ENCODE data around the gene THUMPD1. TPM values are rescaled to one million over a fixed set of nuclear protein-coding genes. Genes with fewer than 3 reads are reported as not detected.

THUMPD1 gene
- polyA plus RNA-seq, 3 donors, result 16.1 to 32.2 (median 23.5) TPM

DNA sequence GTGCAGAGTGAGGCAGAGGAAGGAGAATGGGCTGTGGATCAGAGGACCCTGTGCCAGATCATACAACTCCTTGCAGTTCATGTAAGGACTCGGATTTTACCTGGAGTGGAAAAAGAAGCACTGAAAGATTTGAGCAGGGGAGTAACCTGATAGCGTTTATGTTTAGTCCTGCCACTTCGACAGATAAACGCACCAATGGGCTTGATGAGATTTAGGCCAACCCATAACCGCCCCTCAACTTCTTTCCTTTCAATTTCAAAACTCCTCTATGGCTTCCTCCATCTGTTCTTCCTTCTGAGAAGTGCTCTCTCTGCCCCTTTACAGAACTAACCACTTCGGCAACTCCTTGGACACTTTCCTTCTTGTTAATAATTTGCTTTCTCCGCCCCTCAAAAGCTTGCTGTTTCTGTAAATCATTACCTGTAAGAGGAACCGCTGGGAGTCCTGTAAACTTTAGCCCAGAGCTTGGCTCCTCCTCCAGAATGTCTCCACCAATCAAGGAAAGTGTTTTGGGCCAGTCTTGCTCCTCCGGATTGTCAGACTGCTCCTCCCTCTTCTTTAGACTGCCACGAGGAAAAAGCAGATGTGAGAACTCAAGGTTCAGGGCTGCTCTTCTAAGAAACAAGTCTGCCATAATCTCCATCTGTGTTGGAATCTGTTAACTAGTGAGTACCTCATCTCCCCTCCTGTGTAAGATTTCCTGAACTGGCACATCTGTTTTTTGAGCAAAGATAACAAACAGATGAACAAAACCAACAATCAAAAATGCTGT is 22.0 kb upstream of the THUMPD1 start, which contains the start of gene ACSM3:
Gene ACSM3 (plus strand): TSS at position 554 of the 772 bp plus-strand sequence. CDS start 6,021 bp downstream, outside the sequence.
- TF ChIP-seq, protein P1, sequence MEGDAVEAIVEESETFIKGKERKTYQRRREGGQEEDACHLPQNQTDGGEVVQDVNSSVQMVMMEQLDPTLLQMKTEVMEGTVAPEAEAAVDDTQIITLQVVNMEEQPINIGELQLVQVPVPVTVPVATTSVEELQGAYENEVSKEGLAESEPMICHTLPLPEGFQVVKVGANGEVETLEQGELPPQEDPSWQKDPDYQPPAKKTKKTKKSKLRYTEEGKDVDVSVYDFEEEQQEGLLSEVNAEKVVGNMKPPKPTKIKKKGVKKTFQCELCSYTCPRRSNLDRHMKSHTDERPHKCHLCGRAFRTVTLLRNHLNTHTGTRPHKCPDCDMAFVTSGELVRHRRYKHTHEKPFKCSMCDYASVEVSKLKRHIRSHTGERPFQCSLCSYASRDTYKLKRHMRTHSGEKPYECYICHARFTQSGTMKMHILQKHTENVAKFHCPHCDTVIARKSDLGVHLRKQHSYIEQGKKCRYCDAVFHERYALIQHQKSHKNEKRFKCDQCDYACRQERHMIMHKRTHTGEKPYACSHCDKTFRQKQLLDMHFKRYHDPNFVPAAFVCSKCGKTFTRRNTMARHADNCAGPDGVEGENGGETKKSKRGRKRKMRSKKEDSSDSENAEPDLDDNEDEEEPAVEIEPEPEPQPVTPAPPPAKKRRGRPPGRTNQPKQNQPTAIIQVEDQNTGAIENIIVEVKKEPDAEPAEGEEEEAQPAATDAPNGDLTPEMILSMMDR (IDR thresholded peaks at IDR 0.05), result no peak
- DNase-seq, result peak; percentile 74 to 82 (median 75)
- Mint-ChIP-seq H3K27ac (peak within 1 kb of the TSS; percentile 90 to 97 (median 94)), H3K9me3 (peaks cover 7 to 25% (median 10%) of the 10 kb centered on the region in 7 donors), H3K36me3 (peaks cover 3 to 20% of the 10 kb centered on the region in 2 donors), H3K4me3 (peak within 1 kb of the TSS; percentile 84 to 98), H3K27me3 (ENCODE audit: low read depth in 3 of 3) (no peaks in the 10 kb centered on the region), H3K4me1 (peaks cover 13% of the 10 kb centered on the region)
- H3K4me2 ChIP-seq (replicated peaks; ENCODE audit: extremely low read depth, low read length, poor library complexity, severe bottlenecking), result peak within 1 kb of the TSS; percentile 89
- intact Hi-C loops (cut with micrococcal nuclease), result no loop called here
- WGBS (ENCODE audit: insufficient coverage), result 0% methylated on average over 8 of the region's 10 CpGs
- H3K9ac ChIP-seq (ENCODE audit: insufficient read depth, low read length, poor library complexity, severe bottlenecking), result peak within 1 kb of the TSS; percentile 67
- peak within 1 kb of the TSS; percentile 47 to 99 (median 95) for H3K4me3 ChIP-seq (replicated peaks in 1 of 3; ENCODE audit: low read depth in 2 of 3, low read length in 3 of 3)
- no peaks in the 10 kb centered on the region for H3K79me2 ChIP-seq (ENCODE audit: insufficient read depth, low read length)
- peaks cover 0 to 4% of the 10 kb centered on the region in 2 donors for H3K9me3 ChIP-seq (replicated peaks in 1 of 2; ENCODE audit: control insufficient read depth in 1 of 2, insufficient read depth in 1 of 2, low read length in 2 of 2)
- H3K27ac ChIP-seq (ENCODE audit: low read depth in 1 of 2, low read length in 2 of 2), result peak within 1 kb of the TSS; percentile 36 to 93
- H3K4me1 ChIP-seq (ENCODE audit: control insufficient read depth in 1 of 2, insufficient read depth in 2 of 2, low read length in 2 of 2), result peaks cover 11 to 20% of the 10 kb centered on the region in 2 donors
- no peaks in the 10 kb centered on the region for H3K27me3 ChIP-seq (ENCODE audit: control insufficient read depth in 2 of 2, insufficient read depth in 2 of 2, low read length in 2 of 2)
- peak within 1 kb of the TSS; percentile 94 for H2AFZ ChIP-seq (ENCODE audit: insufficient read depth, low read depth, low read length, poor library complexity, severe bottlenecking)
- H3K36me3 ChIP-seq (replicated peaks in 1 of 2; ENCODE audit: control insufficient read depth in 1 of 2, insufficient read depth in 2 of 2, low read length in 2 of 2), result no peaks in the 10 kb centered on the region
- H4K20me1 ChIP-seq (ENCODE audit: insufficient read depth, low read length), result no peaks in the 10 kb centered on the region

DNA sequence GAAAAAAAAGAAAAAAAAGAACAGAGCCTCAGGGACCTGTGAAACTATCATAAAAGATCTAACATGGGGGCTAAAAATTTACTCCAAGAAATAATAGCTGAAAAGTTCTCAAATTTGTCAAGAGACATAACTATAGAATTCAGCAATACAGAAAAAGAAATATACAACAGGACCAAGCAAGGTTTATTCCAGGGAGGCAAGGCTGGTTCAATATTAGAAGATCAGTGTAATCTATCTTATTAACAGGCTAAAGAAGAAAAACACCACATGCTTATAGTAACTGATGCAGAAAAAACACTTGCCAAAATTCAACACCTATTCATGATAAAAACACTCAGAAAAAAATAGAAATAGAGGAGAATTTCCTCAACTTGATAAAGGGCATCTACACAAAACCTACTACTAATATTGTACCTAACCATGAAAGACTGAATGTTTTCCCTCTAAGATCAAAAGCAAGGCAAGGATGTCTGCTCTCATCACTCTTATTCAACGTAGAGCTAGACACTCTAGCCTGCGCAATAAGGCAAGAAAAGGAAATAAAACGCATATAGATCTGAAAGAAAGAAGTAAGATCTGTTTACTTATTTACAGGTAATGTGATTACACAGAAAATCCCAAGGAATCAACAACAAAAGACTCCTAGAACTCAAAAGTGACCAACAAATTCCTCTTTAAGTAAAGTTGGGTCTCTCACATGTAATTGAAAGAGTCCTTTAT is 20.9 kb upstream of the THUMPD1 start:
- Histone ChIP-seq H3K9me3 (replicated peaks in 1 of 2; ENCODE audit: control insufficient read depth in 1 of 2, insufficient read depth in 1 of 2, low read length in 2 of 2) (peaks cover 0 to 4% of the 10 kb centered on the region in 2 donors), H3K4me2 (replicated peaks; ENCODE audit: extremely low read depth, low read length, poor library complexity, severe bottlenecking) (peak overlapping the region; percentile 89), H3K4me1 (ENCODE audit: control insufficient read depth in 1 of 2, insufficient read depth in 2 of 2, low read length in 2 of 2) (peaks cover 11 to 20% of the 10 kb centered on the region in 2 donors), H3K27me3 (ENCODE audit: control insufficient read depth in 2 of 2, insufficient read depth in 2 of 2, low read length in 2 of 2) (no peaks in the 10 kb centered on the region), H3K79me2 (ENCODE audit: insufficient read depth, low read length) (no peaks in the 10 kb centered on the region), H2AFZ (ENCODE audit: insufficient read depth, low read depth, low read length, poor library complexity, severe bottlenecking) (peak overlapping the region; percentile 94), H3K9ac (ENCODE audit: insufficient read depth, low read length, poor library complexity, severe bottlenecking) (no peak overlapping the region), H4K20me1 (ENCODE audit: insufficient read depth, low read length) (no peaks in the 10 kb centered on the region), H3K27ac (ENCODE audit: low read depth in 1 of 2, low read length in 2 of 2) (peak overlapping the region in 1 of 2 donors; percentile 93), H3K4me3 (replicated peaks in 1 of 3; ENCODE audit: low read depth in 2 of 3, low read length in 3 of 3) (peak overlapping the region in 1 of 3 experiments; percentile 95), H3K36me3 (replicated peaks in 1 of 2; ENCODE audit: control insufficient read depth in 1 of 2, insufficient read depth in 2 of 2, low read length in 2 of 2) (no peaks in the 10 kb centered on the region)
- Mint-ChIP-seq H3K27me3 (ENCODE audit: low read depth in 3 of 3) (no peaks in the 10 kb centered on the region), H3K27ac (no peak overlapping the region), H3K36me3 (peaks cover 3 to 20% of the 10 kb centered on the region in 2 donors), H3K4me1 (peaks cover 13% of the 10 kb centered on the region), H3K4me3 (peak overlapping the region in 1 of 2 donors; percentile 84), H3K9me3 (peaks cover 7 to 25% (median 10%) of the 10 kb centered on the region in 7 donors)
- TF ChIP-seq, protein P1 (IDR thresholded peaks at IDR 0.05), result no peak
- WGBS (ENCODE audit: insufficient coverage), result no CpG with 5 or more reads among the region's 3 CpGs
- DNase-seq, result no peak
- intact Hi-C loops (cut with micrococcal nuclease), result no loop called here

Data from CD14-positive monocyte (primary cell).